ENCODE data around the gene FHIT. TPM values are rescaled to one million over a fixed set of nuclear protein-coding genes. Genes with fewer than 3 reads are reported as not detected.

Gene FHIT
- total and polyA plus RNA-seq, 10 of the 15 experiments (the other 5 are each of a cell fraction or from before 2014, with no cell fraction given) = 4.2 to 14.9 (median 9.4) TPM

- TF ChIP-seq HDGF (IDR thresholded peaks at IDR 0.05) = no peak
- TF ChIP-seq TCF7 (IDR thresholded peaks at IDR 0.05; ENCODE audit: borderline replicate concordance) = no peak
- TF ChIP-seq NFIC (IDR thresholded peaks at IDR 0.05; ENCODE audit: low read depth, low read length) = no peak
- no peak for TF ChIP-seq SPI1 (IDR thresholded peaks at IDR 0.05; ENCODE audit: borderline replicate concordance, insufficient read depth, low read depth, low read length)
- no peak for TF ChIP-seq NBN (IDR thresholded peaks at IDR 0.05)
- TF ChIP-seq BCL3 (IDR thresholded peaks at IDR 0.05; ENCODE audit: borderline replicate concordance, insufficient read depth, low read depth, low read length, poor library complexity, severe bottlenecking) = no peak
- peak; percentile 41 to 65; a peak in 2 of 4 replicates for TF ChIP-seq IKZF2 (IDR thresholded peaks at IDR 0.05)
- TF ChIP-seq GABPA (IDR thresholded peaks at IDR 0.05; ENCODE audit: low read depth) = no peak
- TF ChIP-seq KAT2A (conservative IDR thresholded peaks at IDR 0.05; ENCODE audit: control insufficient read depth, low read depth, low read length) = no peak
- TF ChIP-seq RAD51 (IDR thresholded peaks at IDR 0.05) = no peak
- TF ChIP-seq MYC (IDR thresholded peaks at IDR 0.05; ENCODE audit: insufficient read depth, insufficient read length, insufficient replicate concordance, low read length, severe bottlenecking) = no peak
- no peak for TF ChIP-seq RB1 (IDR thresholded peaks at IDR 0.05; ENCODE audit: borderline replicate concordance)
- no peak for TF ChIP-seq RUNX3 (IDR thresholded peaks at IDR 0.05; ENCODE audit: low read length)
- TF ChIP-seq ZNF384 (IDR thresholded peaks at IDR 0.05; ENCODE audit: borderline replicate concordance, low read depth, low read length) = no peak
- no peak for TF ChIP-seq TCF12 (IDR thresholded peaks at IDR 0.05; ENCODE audit: low read depth, low read length)
- no peak for TF ChIP-seq ZBTB40 (IDR thresholded peaks at IDR 0.05; ENCODE audit: borderline replicate concordance)
- no peak for TF ChIP-seq HCFC1 (IDR thresholded peaks at IDR 0.05; ENCODE audit: low read length)
- TF ChIP-seq IRF3 (IDR thresholded peaks at IDR 0.05) = no peak
- TF ChIP-seq CBFB (IDR thresholded peaks at IDR 0.05; ENCODE audit: low read depth) = no peak
- TF ChIP-seq KLF5 (IDR thresholded peaks at IDR 0.05; ENCODE audit: partially characterized antibody) = no peak
- TF ChIP-seq CBX5 (IDR thresholded peaks at IDR 0.05; ENCODE audit: low read depth) = no peak
- peak; percentile 92 for TF ChIP-seq NR2F1 (conservative IDR thresholded peaks at IDR 0.05)
- no peak for TF ChIP-seq E2F4 (IDR thresholded peaks at IDR 0.05; ENCODE audit: low read depth, low read length)
- no peak for TF ChIP-seq NR2C1 (IDR thresholded peaks at IDR 0.05)
- TF ChIP-seq SIN3A (IDR thresholded peaks at IDR 0.05; ENCODE audit: low read depth, low read length) = no peak
- TF ChIP-seq MEF2A (IDR thresholded peaks at IDR 0.05; ENCODE audit: insufficient read depth, low read depth, low read length) = no peak
- no peak for TF ChIP-seq NFYA (IDR thresholded peaks at IDR 0.05; ENCODE audit: borderline replicate concordance, low read depth, low read length)
Measured at GRCh38 chr3:60528651-60529050, 722.6 kb downstream of the FHIT start (continued).
